HG03103 (cell line): ENCODE measurements around the gene PRSS36.
"Not testable (repeated sequence)": the region's sequence is repeated elsewhere in the genome, so short reads cannot be mapped to it uniquely, and the experiment has no call there.

ENCODE experiments used
- ATAC-seq: cut with Tn5 transposase; IDR thresholded peaks from one replicate; pipeline ENCODE4 v1.9.1; 2021; ENCODE audit warnings: low read depth; ENCODE audit not compliant: unreplicated experiment

PRSS36 gene

GRCh38 chr16:31143011-31143693 is 6.7 kb downstream of the PRSS36 start:
- no peak for ATAC-seq

GRCh38 chr16:31142109-31143010 is 7.5 kb downstream of the PRSS36 start:
- peak; percentile 83 for ATAC-seq

GRCh38 chr16:31141489-31142108 is 8.3 kb downstream of the PRSS36 start:
- ATAC-seq: peak; percentile 1

- ATAC-seq: not testable (repeated sequence)
These were observed 8.8 kb downstream of the PRSS36 start for GRCh38 chr16:31141071-31141469.

GRCh38 chr16:31138621-31139578 is 11.0 kb downstream of the PRSS36 start:
- ATAC-seq: no peak

- not testable (repeated sequence) for ATAC-seq
These were observed 12.9 kb downstream of the PRSS36 start for GRCh38 chr16:31136822-31137499.

GRCh38 chr16:31136287-31136662 is 13.6 kb downstream of the PRSS36 start:
- ATAC-seq: no peak

GRCh38 chr16:31135535-31136286 is 14.2 kb downstream of the PRSS36 start, which contains the start of gene PRSS8:
Gene PRSS8 (minus strand): TSS chr16:31135727. CDS start chr16:31135498, 229 bp downstream.
- ATAC-seq: no peak

GRCh38 chr16:31134625-31135534 is 15.0 kb downstream of the PRSS36 start:
- no peak for ATAC-seq

GRCh38 chr16:31134091-31134571 is 15.7 kb downstream of the PRSS36 start:
- no peak for ATAC-seq

- ATAC-seq: no peak
These were observed 16.8 kb downstream of the PRSS36 start for GRCh38 chr16:31133046-31133501.

GRCh38 chr16:31132303-31132979 is 17.4 kb downstream of the PRSS36 start:
- ATAC-seq: no peak

GRCh38 chr16:31131841-31132271 is 18.0 kb downstream of the PRSS36 start:
- ATAC-seq: no peak

- no peak for ATAC-seq
These were observed 18.4 kb downstream of the PRSS36 start for GRCh38 chr16:31131416-31131815.

GRCh38 chr16:31130899-31131298 is 19.0 kb downstream of the PRSS36 start:
- no peak for ATAC-seq

- ATAC-seq: no peak
These were observed 19.5 kb downstream of the PRSS36 start for GRCh38 chr16:31130336-31130891.
